GM18520 (cell line): ENCODE results near the gene ALCAM.
"Not testable (repeated sequence)": the region's sequence is repeated elsewhere in the genome, so short reads cannot be mapped to it uniquely, and the experiment has no call there.

Experiments used
- ATAC-seq: cut with Tn5 transposase; IDR thresholded peaks from one replicate; pipeline ENCODE4 v1.9.1; 2021; ENCODE audit not compliant: unreplicated experiment

The ALCAM gene

GRCh38 chr3:105564546-105565288 is 198.0 kb downstream of the ALCAM start:
- ATAC-seq = no peak

- no peak for ATAC-seq
These were observed 204.3 kb downstream of the ALCAM start for GRCh38 chr3:105571005-105571404.

- ATAC-seq = no peak
These were observed 205.8 kb downstream of the ALCAM start for GRCh38 chr3:105572501-105572900.

GRCh38 chr3:105579439-105579838 is 212.7 kb downstream of the ALCAM start:
- ATAC-seq = no peak

- ATAC-seq = no peak
These were observed 213.7 kb downstream of the ALCAM start for GRCh38 chr3:105580296-105580965.

GRCh38 chr3:105582015-105582414 is 215.3 kb downstream of the ALCAM start:
- ATAC-seq = no peak

- ATAC-seq = no peak
These were observed 217.5 kb downstream of the ALCAM start for GRCh38 chr3:105584003-105584790.

DNA sequence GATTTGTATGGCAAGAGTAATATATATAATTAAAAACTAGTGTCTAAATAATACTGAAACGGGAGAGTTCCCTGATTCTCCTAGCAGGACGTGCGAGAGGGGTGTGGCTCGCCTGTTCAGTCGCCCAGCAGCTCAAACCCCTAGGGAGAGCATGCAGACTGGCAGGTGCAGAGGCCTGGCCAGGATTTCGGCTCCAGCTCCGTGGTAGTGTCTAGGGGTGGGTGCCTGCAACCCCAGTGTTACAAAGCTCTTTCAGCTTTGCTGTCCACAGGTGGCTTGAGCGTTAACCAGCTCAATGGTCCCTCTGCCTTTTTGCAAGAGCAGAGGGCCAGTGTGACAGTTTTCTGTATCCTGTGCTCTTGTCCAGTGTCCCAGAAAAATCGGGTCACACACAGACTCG is 226.6 kb downstream of the ALCAM start:
- no peak for ATAC-seq

GRCh38 chr3:105594219-105594618 is 227.5 kb downstream of the ALCAM start:
- no peak for ATAC-seq

GRCh38 chr3:105598042-105598796 is 231.5 kb downstream of the ALCAM start:
- ATAC-seq = no peak

DNA sequence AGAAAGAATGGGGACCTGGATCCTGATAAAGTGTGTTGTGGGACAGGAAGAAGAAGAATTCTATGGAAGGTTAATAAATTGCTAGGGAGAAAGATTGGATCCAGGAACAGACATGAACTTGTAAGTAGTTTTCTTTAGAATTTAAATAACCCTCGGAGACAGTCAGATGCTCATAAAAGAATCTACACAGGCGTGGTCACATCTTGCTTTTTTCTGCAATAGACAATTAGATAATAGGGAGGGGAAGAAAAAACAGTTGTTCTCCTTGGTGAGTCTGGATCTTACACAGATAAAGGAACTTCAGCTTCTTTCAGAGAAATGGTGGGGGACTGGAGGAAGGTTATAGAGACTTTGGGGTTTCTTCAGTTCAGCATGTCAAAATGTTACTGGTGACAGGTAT is 232.6 kb downstream of the ALCAM start:
- no peak for ATAC-seq

- ATAC-seq = not testable (repeated sequence)
These were observed 235.0 kb downstream of the ALCAM start for GRCh38 chr3:105601756-105602155.

DNA sequence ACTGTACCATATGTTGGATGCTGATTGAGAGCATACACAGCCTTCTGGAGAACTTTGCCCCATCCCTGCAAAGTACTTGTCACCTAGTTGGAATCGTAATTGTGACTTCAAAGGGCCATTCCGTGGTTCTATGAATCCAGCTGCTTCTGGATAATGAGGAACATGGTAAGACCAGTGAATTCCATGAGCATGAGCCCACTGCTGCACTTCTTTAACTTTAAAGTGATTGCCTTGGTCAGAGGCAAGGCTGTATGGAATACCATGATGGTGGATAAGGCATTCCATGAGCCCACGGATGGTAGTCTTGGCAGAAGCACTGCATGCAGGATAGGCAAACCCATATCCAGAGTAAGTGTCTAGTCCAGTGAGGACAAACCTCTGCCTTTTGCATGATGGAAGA is 235.6 kb downstream of the ALCAM start:
- ATAC-seq = not testable (repeated sequence)

DNA sequence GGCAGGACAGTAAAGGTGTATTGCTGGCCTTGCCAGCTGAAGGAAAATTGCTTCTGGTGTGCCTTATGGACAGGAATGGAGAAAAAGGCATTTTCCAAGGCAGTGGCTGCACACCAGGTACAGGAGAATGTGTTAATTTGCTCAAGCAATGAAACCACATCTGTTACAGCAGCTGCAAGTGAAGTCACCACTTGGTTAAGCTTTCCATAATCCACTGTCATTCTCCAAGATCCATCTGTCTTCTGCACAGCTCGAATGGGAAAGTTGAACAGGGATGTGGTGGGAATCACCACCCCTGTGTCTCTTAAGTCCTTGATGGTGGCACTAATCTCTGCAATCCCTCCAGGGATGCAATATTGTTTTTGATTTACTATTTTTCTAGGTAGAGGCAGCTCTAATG is 236.8 kb downstream of the ALCAM start:
- not testable (repeated sequence) for ATAC-seq

GRCh38 chr3:105606016-105606415 is 239.3 kb downstream of the ALCAM start:
- no peak for ATAC-seq

- ATAC-seq = no peak
These were observed 241.9 kb downstream of the ALCAM start for GRCh38 chr3:105608623-105609022.

GRCh38 chr3:105610473-105610872 is 243.8 kb downstream of the ALCAM start:
- ATAC-seq = no peak

GRCh38 chr3:105611304-105612192 is 244.8 kb downstream of the ALCAM start:
- no peak for ATAC-seq

DNA sequence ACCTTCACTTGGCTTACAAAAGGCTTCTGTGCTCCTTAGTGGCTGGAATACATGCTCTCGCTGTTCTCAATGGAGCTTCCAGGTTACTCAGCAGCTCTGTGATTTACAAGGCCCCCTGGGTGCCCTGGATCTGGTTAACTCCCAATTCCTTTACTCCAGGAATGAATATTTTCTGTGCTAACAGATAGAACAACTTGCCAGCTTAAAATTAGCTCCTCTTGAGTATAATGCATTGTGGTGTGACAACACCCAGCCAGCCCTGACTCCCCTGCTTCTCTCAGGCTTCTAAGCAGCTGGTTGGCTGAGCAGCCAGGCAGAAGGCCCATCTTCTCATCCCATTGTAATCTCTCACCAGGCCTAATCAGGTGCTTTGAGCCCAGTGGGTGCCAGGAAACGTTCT is 246.4 kb downstream of the ALCAM start:
- ATAC-seq = no peak
